ENCODE data around the gene SUN5.
"Not testable (repeated sequence)": the region's sequence is repeated elsewhere in the genome, so short reads cannot be mapped to it uniquely, and the experiment has no call there.

The SUN5 gene

GRCh38 chr20:32965115-32965514 is 39.1 kb downstream of the SUN5 start:
- no peak for DNase-seq (ENCODE audit: low read depth in 3 of 3)

- DNase-seq (ENCODE audit: low read depth in 3 of 3): no peak
Measured at GRCh38 chr20:32964575-32964974, 39.7 kb downstream of the SUN5 start.

DNA sequence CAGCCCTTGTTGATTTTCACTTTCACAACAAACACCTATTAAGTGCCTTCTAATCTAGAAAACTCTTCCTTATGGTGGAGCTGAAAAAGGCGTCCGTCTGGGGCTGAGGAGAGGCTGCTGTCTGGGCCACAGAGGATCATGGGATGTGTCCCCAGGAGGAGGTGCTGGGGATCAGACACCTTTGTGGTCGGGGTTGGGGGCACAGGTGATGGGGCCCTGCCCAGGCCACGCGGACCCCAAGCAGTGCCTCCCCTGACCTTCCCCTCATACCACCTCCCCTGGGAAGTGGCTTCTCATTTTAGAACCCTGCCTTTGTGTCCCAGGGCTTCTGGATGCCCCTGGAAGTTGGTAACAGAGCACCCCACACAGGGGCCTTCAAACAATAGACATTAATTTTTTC is 41.1 kb downstream of the SUN5 start:
- DNase-seq (ENCODE audit: low read depth in 3 of 3): no peak

- not testable (repeated sequence) for DNase-seq (ENCODE audit: low read depth in 3 of 3)
Measured at GRCh38 chr20:32962646-32963045, 41.6 kb downstream of the SUN5 start.

GRCh38 chr20:32962053-32962452 is 42.2 kb downstream of the SUN5 start:
- no peak for DNase-seq (ENCODE audit: low read depth in 3 of 3)

DNA sequence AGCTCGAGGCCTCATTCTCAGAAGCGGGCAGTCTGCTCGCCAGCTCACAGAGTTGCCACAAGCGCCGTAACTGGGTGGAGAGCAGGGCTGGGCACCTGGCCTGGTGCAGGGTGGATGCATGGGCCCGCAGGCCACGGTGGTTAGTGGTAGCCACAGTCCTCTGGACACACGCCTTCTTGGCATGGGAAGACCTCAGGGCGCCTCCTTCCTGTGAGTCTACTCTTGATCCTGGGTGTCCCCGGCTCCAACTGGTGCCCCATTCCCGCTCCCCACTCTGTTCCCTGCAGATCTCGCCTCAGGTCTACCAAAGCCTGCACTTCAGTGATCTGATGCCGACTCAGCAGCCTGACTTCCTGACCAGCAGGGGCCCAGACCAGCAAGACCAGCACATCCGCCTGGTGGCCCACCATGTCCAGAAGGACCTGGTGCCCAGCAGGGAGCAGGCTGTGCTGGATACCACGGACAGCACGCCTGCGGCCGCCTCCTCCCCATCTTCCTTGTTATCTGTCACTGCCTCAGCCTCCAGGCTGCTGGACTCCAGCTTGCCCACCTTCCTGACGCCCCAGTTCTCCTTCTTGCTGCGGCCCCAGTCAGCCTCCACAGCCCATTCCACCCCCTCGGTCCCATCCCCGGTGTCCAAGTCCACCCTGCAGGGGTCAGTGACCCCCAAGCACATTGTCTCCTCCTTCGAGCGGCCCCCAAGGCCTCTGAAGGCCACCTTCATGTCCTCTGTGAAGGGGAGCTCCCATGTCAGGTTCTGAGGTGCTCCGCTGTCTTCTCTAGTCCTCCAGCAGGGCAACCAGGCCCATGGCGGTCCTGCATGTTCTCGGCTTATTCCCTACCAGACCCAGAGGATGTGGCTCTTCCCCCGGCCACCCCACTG is 43.1 kb downstream of the SUN5 start:
- DNase-seq (ENCODE audit: low read depth in 3 of 3): no peak

- no peak for DNase-seq (ENCODE audit: low read depth in 3 of 3)
Measured at GRCh38 chr20:32960222-32960518, 44.1 kb downstream of the SUN5 start.

- no peak for DNase-seq (ENCODE audit: low read depth in 3 of 3)
Measured at GRCh38 chr20:32959351-32960221, 44.6 kb downstream of the SUN5 start.

DNA sequence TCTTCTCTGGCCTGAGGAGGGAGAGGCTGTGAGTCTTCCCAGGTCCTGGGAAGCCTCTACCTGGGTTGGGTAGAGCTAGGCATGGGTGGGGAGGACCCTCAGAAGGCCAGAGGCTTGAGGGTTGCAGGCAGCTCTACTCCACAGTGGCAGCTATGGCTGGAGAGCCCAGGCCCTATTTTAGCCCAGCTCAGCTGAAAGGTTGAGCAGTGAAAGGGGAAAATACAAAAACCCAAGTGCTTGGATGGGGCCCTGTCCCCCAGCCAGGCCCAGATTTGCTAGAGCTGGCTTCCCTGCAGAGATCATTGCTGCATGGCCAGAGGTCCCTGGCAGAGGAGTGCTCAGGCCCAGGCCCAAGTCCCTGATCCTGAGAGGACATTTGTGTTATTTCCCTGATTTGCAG is 45.7 kb downstream of the SUN5 start:
- no peak for DNase-seq (ENCODE audit: low read depth in 3 of 3)

DNA sequence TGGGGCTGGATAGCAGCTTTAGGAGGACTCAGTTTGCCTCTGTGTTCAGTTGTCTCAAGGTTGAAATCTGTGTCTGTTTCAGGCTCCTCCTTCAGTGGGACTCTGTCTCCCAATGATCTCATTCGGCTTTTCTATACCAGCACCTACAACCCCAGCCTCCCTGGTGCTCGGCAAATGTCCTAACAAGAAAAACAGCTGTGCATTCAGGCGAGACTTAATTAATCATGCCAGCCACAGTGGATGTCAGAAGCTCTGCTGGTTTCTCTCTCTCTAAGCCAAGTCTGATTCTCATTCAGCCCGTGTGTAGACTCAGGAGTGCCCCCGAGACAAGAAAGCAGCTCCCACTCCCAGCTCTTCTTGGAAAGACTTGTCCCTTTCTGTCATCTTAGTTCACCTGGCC is 46.8 kb downstream of the SUN5 start:
- no peak for DNase-seq (ENCODE audit: low read depth in 3 of 3)

DNA sequence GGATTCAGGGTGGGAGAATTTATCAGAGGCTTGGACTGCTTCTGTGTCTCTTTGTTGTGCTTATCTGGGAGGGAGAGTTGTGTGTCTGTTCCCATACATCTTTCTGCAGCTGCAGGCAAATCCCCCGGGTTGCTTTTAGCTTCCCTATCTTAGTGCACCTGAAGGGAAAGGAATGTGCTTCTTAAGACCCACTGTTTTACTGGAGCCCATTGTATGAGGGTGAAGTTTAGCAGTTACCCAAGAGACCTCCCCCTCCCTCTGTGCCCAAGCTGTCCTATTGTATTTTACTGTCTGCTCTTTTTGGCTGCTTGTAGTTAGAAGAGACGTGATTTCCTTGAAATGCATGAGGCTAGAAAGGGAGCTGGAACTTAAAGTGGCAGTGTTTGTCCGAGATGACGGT is 53.7 kb downstream of the SUN5 start:
- not testable (repeated sequence) for DNase-seq (ENCODE audit: low read depth in 3 of 3)

GRCh38 chr20:32946629-32947028 is 57.6 kb downstream of the SUN5 start:
- DNase-seq (ENCODE audit: low read depth in 3 of 3): no peak

- DNase-seq (ENCODE audit: low read depth in 3 of 3): no peak
Measured at GRCh38 chr20:32945710-32946221, 58.5 kb downstream of the SUN5 start.

- no peak for DNase-seq (ENCODE audit: low read depth in 3 of 3)
Measured at GRCh38 chr20:32943490-32944052, 60.7 kb downstream of the SUN5 start.

DNA sequence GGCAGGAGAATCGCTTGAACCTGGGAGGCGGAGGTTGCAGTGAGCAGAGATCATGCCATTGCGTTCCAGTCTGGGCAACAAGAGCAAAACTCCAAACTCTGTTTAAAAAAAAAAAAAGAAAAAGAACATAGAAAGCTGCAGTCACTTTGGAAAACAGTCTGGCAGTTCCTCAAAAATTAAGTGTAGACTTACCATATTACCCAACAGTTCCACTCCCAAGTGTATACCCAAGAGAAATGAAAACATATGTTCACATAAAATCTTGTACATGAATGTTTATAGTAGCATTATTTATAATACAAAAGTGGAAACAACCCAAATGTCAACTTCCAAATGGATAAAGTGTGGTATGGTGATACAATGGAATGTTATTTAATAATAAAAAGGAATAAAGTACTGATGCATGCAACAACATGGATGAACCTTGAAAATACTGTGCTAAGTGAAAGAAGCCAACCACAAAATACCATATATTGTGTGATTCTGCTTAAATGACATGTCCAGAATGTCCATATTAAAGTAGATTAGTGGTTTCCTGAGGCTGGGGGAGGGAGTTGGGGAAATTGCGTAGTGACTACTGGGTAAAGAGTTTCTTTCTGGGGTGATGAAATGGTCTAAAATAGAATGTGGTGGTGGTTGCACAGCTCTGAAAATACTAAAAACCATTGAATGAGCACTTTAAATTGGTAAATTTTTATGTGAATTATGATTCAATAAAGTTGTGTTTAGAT is 62.9 kb downstream of the SUN5 start:
- no peak for DNase-seq (ENCODE audit: low read depth in 3 of 3)

- DNase-seq (ENCODE audit: low read depth in 3 of 3): no peak
Measured at GRCh38 chr20:32934580-32934979, 69.7 kb downstream of the SUN5 start.

Data from stimulated activated CD4-positive, alpha-beta T cell treated with anti-CD3 and anti-CD28 coated beads, TNF-alpha, amount 100 ng/mL, for 24 hours (primary cell).